Mucosa of rectum (tissue), 2 donors: Measurements from ENCODE around the gene HPD.
"Not testable (repeated sequence)": the region's sequence is repeated elsewhere in the genome, so short reads cannot be mapped to it uniquely, and the experiment has no call there.

ENCODE experiments used
- H3K27ac ChIP-seq, 2 donors: one replicate each; pipeline ENCODE4 v1.7.0; 2013; ENCODE audit warnings: inconsistent platforms in 2 of 2, low read depth in 2 of 2, low read length in 2 of 2
- H3K27me3 ChIP-seq, 2 donors: one replicate each; pipeline ENCODE4 v1.7.0; 2013; ENCODE audit warnings: low read length in 2 of 2; ENCODE audit not compliant: control insufficient read depth in 2 of 2, insufficient read depth in 2 of 2
- H3K36me3 ChIP-seq, 2 donors: one replicate each; pipeline ENCODE4 v1.7.0; 2013; ENCODE audit warnings: low read length in 2 of 2; ENCODE audit not compliant: control insufficient read depth in 2 of 2, insufficient read depth in 2 of 2
- H3K4me1 ChIP-seq, 2 donors: one replicate each; pipeline ENCODE4 v1.7.0; 2013; ENCODE audit warnings: low read length in 2 of 2, mild to moderate bottlenecking in 1 of 2; ENCODE audit not compliant: control insufficient read depth in 2 of 2, insufficient read depth in 2 of 2
- H3K4me3 ChIP-seq, 2 donors: one replicate each; pipeline ENCODE4 v1.7.0; 2013; ENCODE audit warnings: low read length in 2 of 2
- H3K9ac ChIP-seq, 2 donors: one replicate each; pipeline ENCODE4 v1.7.0; 2013; ENCODE audit warnings: low read length in 2 of 2, low read depth in 1 of 2, mild to moderate bottlenecking in 1 of 2
- H3K9me3 ChIP-seq, 2 donors: one replicate each; pipeline ENCODE4 v1.7.0; 2013; ENCODE audit warnings: low read length in 2 of 2; ENCODE audit not compliant: control insufficient read depth in 2 of 2
- donor health status: healthy.
- donor health status: Normal muscosa, but diverticular disease.

HPD gene

DNA sequence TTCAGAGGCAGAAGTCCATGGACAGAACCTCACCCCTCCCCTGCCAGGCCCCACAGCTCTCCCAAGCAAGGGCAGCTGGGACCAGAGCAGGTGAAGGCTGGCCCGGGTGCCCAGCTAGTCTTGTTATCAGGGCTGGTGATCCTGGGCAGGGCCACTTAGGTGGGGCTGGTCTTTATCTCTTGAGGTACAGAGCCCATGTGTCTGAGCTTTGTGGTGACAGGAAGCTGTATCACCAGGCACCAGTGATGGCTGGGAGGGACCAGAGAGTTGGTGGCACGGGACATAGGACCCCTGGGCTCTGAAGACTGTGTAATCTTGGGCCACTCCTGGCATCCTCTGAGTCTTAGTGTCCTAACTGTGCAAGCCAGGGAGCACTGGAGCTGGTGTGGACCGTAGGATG, 12.8 kb upstream of the HPD start:
- no peaks in the 10 kb centered on the region for H3K36me3 ChIP-seq
- no peaks in the 10 kb centered on the region for H3K27me3 ChIP-seq
- no peaks in the 10 kb centered on the region for H3K9me3 ChIP-seq
- H3K27ac ChIP-seq, result no peak overlapping the region
- no peak overlapping the region for H3K4me3 ChIP-seq
- no peak overlapping the region for H3K9ac ChIP-seq
- no peaks in the 10 kb centered on the region for H3K4me1 ChIP-seq

DNA sequence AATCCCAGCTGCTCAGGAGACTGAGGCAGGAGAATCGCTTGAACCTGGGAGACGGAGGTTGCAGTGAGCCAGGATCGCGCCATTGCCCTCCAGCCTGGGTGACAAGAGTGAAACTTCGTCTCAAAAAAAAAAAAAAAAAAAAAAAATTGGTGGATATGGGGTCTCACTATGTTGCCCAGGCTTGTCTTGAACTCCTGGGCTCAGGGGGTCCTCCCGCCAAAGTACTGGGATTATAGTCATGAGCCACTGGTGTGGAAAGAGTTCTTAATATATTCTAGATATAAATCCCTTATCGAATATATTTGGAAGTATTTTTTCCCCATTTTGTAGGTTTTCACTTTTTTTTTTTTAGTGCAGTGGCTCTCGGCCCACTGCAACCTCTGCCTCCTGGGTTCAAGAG, 10.6 kb upstream of the HPD start:
- H3K36me3 ChIP-seq, H3K9me3 ChIP-seq, H3K4me1 ChIP-seq, H3K4me3 ChIP-seq, H3K9ac ChIP-seq, H3K27ac ChIP-seq, H3K27me3 ChIP-seq: not testable (repeated sequence)

- Histone ChIP-seq H3K4me3 (no peak overlapping the region), H3K27me3 (no peaks in the 10 kb centered on the region), H3K27ac (no peak overlapping the region), H3K36me3 (no peaks in the 10 kb centered on the region), H3K4me1 (no peaks in the 10 kb centered on the region), H3K9ac (no peak overlapping the region), H3K9me3 (no peaks in the 10 kb centered on the region)
Observed at GRCh38 chr12:121866331-121866730, 7.7 kb upstream of the HPD start.

DNA sequence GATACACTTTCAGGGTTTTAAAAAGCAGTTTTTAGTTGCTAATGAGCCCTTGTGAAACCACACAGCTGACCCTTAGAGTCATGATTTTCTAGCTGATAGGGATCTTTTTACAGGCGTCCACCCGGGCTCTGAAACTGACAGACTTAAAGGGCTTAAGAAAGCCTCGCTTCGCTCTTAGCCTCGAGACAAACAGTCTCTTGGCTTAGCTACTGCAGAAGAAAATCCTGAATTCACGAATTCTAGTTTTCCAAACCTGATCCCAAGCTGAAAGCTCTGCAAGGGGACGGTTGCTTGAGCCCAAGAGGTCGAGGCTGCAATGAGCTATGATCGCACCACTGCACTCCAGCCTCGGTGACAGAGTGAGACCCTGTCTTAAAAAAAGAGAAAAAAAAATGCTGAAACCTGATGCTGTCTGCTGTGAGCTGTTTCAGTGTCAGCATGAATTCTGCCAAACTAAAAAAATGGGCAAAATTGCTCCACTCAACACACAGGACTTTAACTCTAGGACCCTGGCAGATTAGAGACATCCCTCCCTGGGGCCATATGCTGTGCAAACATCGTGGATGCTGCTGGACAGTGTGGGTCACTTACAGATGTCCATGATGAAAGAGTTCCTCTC, 3.1 kb upstream of the HPD start:
- Histone ChIP-seq H3K4me1 (peaks cover 0 to 10% of the 10 kb centered on the region in 2 donors), H3K9me3 (no peaks in the 10 kb centered on the region), H3K4me3 (no peak overlapping the region), H3K36me3 (no peaks in the 10 kb centered on the region), H3K9ac (no peak overlapping the region), H3K27me3 (no peaks in the 10 kb centered on the region), H3K27ac (no peak overlapping the region)

- H3K9ac ChIP-seq, H3K4me3 ChIP-seq, H3K9me3 ChIP-seq, H3K27ac ChIP-seq, H3K27me3 ChIP-seq, H3K36me3 ChIP-seq: not testable (repeated sequence)
- peaks cover 0 to 10% of the 10 kb centered on the region in 2 donors for H3K4me1 ChIP-seq
Observed at GRCh38 chr12:121860699-121861098, 2.0 kb upstream of the HPD start.

DNA sequence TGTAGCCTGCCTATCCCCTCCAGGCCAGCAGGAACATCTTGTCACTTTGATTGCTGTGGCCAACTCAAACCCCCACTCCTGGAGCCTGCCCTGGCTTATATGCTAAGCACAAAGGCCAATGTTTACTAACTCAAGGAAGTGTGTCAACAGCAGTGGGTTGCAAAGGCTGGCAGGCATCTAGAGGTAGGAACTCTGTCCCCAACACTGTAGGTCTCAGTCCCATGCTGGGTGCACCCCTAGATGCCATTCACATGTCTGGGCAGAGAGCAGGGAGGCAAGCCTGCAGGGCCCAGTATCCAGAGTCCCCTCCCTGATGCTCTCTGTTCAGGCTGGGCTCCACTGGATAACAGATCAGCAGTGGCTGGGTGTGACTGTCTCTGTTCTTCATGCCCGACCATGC, 1.6 kb upstream of the HPD start:
- Histone ChIP-seq H3K4me3 (no peak overlapping the region), H3K9me3 (no peaks in the 10 kb centered on the region), H3K27ac (no peak overlapping the region), H3K9ac (no peak overlapping the region), H3K27me3 (no peaks in the 10 kb centered on the region), H3K36me3 (no peaks in the 10 kb centered on the region), H3K4me1 (peaks cover 0 to 10% of the 10 kb centered on the region in 2 donors)

- Histone ChIP-seq H3K4me1 (peaks cover 0 to 10% of the 10 kb centered on the region in 2 donors), H3K4me3 (no peak overlapping the region)
Observed at GRCh38 chr12:121858318-121858661, 369 bp downstream of the HPD start.

DNA sequence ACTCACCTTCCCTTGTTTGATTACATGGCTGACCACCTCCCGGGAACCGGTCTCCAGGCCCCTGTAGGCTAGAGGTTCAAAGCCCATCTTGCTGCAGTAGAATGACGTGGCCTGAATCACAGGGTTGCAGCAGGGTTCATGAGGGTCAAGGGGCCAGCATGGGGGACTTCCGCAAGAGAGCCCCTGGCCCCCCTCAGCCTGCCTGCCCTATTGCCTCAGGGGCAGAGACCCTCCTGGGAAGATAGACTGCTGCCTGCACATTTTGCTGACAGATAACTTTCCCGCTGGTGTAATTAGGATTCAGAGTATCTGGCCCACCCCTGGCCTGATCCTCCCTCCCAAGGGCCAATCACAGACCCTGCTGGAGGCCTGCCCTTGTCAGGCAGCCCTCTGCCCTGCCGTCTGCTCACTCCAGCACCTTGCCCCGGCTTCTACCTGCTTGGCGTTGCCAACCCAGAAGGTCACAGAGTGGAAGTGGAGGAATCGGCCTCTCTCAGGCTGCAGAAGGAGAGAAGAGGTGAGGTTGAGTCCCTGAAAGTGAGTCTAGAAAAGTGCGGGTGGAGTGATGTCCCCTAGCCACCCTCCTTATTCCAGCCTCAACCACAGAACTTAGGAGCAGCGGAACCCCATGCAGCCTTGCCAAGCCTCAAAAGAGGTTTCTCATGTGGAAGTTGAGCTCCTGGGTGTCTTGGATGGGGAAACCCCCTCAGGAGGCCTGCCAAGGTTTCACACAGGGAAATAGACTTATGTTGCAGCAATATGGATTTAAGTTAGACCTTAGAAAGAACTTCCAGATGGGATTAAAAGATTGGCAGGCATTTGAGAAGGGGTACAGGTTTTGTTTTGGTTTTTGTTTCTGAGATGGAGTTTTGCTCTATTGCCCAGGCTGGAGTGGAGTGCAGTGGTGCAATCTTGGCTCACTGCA, 1.1 kb downstream of the HPD start:
- Histone ChIP-seq H3K36me3 (no peaks in the 10 kb centered on the region), H3K4me1 (peaks cover 0 to 10% of the 10 kb centered on the region in 2 donors), H3K4me3 (no peak overlapping the region), H3K9ac (no peak overlapping the region), H3K9me3 (no peaks in the 10 kb centered on the region), H3K27me3 (no peaks in the 10 kb centered on the region), H3K27ac (no peak overlapping the region)

More at GRCh38 chr12:121858318-121858661, 369 bp downstream of the HPD start:
- Histone ChIP-seq H3K27me3 (no peaks in the 10 kb centered on the region), H3K9me3 (no peaks in the 10 kb centered on the region), H3K36me3 (no peaks in the 10 kb centered on the region), H3K27ac (peak overlapping the region; percentile 76), H3K9ac (no peak overlapping the region)

DNA sequence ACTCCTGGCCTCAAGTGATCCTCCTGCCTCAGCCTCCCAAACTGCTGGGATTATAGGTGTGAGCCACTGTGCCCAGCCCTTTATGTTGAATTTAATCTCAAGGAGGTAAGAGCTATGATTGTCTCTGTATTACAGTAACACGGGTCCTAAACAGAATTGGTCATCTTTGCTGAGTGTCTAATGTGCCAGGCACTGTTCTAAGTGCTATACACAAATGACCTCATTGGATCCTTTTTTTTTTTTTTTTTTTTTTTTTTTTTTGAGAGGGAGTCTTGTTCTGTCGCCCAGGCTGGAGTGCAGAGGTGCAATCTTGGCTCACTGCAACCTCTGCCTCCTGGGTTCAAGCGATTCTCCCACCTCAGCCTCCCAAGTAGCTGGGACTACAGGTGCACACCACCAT, 6.3 kb downstream of the HPD start:
- not testable (repeated sequence) for H3K27me3 ChIP-seq, H3K4me1 ChIP-seq, H3K27ac ChIP-seq, H3K36me3 ChIP-seq, H3K9me3 ChIP-seq, H3K4me3 ChIP-seq, H3K9ac ChIP-seq

- no peak overlapping the region for H3K4me3 ChIP-seq
Observed at GRCh38 chr12:121849665-121850064, 9.0 kb downstream of the HPD start.

More at GRCh38 chr12:121849665-121850064, 9.0 kb downstream of the HPD start:
- H3K27me3 ChIP-seq, result no peaks in the 10 kb centered on the region
- H3K4me1 ChIP-seq, result no peaks in the 10 kb centered on the region
- no peak overlapping the region for H3K27ac ChIP-seq
- H3K9me3 ChIP-seq, result no peaks in the 10 kb centered on the region
- no peak overlapping the region for H3K9ac ChIP-seq
- no peaks in the 10 kb centered on the region for H3K36me3 ChIP-seq
